Stimulated activated CD8-positive, alpha-beta memory T cell treated with anti-CD3 and anti-CD28 coated beads, Interleukin-2, amount 100 ng/mL, for 48 hours (primary cell): Measurements from ENCODE around the gene TCTA.

Source experiments
- DNase-seq, 2 donors: peaks; one replicate each; pipeline ENCODE4 v3.0.0-alpha.2; 2020; ENCODE audit warnings: low read depth in 2 of 2

Gene TCTA

DNA sequence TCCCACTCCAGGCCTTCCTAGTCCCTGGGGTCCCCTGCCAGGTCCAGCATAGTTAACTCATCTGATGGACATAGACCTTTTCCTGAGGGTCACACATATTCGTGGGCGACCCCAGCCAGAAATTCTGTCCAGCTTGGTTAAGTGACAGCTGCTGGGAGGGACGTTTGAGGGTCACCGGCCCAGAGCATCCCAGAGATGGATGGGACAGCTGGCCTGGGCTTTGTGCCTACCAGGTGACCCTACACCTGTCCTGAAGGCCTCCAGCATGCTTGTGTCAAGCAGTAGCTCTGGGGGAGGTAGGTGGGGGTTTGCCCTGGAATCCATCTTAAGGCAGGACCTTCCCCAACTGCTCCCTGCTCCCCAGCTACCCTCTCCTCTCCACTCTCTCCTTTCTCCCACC lies 48.7 kb downstream of the TCTA start:
- no peak for DNase-seq

DNA sequence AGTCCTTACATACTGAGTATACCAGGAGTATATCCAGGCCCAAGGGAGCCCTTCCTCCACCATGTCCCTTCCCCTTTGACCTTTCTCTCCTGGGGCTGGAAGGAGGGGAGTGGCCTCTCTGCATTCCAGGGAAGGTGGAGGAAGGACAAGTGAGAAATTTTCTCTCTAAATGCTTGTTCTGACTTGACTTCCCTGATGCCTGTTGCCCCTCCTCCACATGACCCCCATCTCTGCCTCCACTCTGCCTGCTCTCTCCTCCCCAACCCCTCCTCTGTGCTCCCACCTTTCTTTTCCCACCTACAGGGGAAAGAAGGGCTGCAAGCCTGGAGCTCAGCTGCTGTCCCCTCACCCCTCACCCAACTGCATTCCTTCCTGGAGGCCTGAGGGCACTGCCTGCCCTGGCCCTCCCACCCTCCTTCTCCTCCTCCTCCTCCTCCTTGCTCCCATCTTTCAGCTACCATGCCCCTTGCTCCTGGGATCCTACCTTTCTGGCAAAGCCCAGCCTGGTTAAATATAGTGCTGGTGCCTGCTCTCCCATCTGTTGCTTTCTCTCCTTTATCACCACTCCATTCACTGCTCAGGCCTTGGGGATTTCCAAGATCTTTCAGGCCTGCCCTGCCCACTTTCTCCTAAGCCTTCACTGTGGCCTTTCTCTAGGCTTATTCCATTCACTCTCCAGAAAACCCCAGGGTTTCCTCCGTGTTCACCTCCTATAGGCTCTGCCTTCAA lies 49.4 kb downstream of the TCTA start:
- DNase-seq = no peak

DNA sequence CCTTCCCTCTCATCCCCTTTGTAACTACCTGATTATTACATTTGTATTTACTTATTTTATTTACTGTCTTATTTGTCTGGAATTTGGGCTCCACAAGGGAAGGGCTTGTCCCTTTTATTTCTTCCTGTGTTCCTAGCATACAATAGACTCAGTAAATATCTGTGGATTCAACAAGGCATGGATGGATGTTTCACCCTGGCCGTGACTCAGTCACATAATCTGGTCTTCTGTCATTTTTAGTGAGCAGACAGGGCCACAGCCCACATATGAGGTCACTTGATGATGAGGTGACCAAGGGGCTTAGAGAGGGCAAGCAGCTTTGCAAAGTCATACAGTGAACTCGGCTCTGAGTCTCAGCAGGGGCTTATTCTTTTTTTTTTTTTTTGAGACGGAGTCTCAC lies 50.0 kb downstream of the TCTA start:
- DNase-seq = no peak

DNA sequence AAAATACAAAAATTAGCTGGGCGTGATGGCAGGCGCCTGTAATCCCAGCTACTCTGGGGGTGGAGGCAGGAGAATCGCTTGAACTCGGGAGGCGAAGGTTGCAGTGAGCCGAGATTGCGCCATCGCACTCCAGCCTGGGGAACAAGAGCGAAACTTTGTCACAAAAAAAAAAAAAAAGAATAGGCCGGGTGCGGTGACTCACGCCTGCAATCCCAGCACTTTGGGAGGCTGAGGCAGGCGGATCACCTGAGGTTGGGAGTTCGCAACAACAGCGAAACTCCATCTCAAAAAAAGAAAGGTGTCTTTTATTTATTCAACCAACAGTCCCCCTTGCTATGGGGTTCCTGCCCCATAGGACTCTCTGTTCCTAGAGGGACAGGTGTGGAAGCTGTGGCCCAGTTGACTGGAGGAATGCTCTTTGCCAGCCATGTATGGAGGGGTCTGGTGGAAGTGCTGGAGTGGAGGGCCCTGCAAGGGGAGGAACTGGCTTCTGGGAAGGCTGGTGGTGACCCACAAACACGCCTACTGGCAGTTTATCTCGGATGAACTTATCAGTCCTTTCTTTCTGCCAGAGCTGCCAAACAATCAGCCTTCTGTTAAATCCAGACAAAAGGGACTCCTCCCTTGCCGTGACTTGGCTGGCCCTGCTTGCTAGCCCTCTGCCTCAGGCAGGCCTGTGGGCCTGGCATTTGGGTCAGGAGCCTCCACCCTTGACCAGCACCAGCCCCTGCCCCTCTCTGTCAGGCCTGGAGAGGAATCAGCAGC lies 53.2 kb downstream of the TCTA start:
- DNase-seq = no peak
